ENCODE results near the gene CLEC14A.

Gene CLEC14A

DNA sequence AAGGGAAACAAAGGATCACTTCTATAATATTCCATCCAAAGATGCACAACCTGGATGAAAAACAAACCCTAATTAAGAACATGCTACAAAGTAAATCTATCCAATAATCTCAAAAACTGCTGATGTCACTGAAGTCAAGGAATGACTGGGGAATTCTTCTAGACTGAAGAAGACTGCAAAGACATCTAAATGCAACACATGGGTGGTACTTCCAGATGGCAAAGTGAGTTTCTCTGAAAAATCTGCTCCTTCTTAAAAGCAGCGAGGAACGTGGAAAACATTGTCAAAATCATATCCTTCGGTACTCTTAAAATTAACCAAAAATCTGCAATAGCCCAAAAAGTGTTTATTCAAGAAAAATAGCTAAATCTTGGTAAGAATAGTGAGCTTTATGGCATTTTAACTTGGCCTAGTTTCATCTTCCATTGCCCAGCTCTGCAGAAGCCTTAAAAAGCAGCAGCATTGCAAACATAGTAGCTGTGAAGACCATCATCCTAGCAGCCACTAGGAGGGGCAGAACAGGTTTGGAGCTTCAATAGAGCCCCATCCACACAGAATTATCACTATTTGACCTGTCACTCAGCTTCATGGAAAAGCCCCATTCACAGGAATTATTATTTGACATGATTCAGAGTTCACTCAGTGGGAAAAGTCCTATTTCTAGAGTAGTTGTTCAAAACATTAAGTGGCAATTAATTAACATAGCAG is 7.4 kb downstream of the CLEC14A start:
- DNase-seq: no peak

DNA sequence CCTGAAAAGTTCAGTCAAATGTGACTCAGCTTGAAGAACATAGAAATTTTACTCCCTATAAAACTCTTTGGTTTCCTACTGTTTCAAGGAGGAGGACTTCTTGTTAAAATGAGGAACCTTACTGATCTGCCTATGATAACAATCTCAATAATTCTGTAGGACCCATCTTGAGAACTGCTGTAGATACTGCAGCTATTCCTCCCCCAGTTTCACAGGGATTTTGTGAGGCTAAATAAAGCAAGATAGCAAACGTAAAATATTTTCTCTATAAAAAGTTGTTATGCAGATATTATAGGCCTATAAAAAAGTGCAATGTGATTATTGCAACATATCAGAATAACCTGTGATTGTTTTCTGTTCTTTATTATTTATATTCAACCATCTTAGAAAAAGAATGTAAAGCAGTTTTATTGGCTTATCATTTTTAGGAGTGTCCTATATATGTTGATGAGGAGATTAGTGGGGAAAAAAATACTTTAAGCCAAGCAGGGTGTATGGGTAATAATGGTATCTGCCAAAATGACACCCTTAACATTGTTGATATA is 12.1 kb downstream of the CLEC14A start:
- no peak for DNase-seq

DNA sequence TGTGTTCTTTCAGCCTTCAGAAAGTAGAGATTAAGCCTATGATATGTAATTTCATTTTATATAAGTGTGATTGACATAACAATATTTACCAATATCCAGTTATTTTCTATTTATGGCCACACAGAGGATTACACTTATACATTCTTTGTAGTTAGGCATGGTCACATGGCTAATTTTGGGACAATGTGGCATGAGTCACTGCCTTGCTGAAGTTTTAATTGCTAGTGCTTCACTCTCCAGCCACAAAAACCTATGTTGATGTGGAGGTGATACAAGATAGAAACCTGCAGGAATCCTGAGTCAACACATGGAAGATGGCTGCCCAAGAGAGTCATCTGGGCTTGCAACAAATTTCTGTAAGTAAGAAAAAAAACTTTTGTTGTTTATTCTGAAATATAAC is 17.0 kb downstream of the CLEC14A start:
- DNase-seq: no peak

DNA sequence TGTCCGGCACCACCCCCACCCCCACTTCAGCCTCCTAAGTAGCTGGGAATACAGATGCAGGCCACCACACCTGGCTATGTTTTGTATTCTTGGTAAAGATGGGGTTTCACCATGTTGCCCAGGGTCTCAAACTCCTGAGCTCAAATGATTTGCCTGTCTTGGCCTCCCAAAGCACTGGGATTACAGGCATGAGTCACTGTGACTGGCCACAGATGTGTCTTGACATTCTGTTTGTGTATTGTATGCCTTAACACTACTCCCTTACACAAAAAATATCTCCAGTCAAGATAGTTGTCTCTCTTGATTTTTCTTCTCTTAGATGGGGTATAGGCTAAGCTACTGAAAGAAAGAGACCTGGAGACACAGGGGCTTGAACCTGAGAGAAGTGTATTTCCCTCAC is 17.6 kb downstream of the CLEC14A start:
- no peak for DNase-seq

DNA sequence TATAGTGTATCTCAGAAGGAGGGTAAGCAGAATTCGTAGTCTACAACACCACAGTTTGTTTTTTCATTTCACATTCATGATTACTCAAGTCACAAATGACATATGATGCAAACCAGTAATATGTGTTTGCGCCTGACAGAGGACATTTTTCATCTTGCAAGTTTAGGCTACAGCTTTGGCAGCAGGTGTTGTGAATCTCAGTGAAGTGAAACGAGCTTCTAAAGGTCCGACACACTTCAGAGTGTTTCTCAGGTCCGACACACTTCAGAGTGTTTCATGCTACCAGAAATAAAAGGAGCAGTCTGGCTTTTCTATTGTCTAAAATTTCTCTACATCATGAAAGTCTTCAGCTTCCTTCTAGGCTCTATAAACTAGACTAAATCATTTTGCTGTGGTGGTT is 22.7 kb downstream of the CLEC14A start:
- no peak for DNase-seq

DNA sequence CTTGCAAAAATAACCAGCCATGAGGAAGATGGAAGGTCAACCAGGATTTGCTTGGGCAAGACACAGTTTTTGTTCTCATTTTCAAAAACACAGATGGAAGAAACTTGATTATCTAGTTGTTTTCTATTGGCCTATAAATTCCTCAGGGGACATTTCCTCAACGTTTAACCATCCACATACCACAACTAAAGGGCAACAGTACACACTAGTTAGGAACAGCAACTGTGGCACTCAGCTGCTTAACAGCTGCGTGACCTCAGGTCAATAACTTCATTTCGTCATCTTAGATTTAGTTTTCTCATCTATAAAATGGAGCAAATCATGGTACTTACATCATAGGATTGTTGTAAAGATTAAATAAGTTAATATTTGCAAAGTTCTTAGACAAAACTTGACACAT is 29.5 kb downstream of the CLEC14A start:
- no peak for DNase-seq

DNA sequence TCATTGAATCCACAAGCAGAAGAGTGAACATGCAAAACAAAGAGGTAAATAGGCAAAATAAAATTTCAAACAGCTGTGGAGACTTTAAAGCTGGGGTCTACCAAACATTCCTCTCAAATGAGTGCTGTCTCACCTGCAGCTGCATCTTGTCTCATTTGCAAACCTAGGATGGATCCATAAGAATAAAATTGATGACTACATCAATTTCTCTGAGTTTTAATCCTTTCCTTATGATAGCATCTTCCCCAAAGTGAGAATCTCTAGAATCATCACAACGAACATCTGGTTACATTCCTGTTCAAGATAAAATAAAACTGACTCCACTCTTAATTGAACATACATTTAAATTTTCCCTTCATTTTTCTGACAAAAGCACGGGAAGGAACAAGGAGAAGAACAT is 29.9 kb downstream of the CLEC14A start:
- no peak for DNase-seq

DNA sequence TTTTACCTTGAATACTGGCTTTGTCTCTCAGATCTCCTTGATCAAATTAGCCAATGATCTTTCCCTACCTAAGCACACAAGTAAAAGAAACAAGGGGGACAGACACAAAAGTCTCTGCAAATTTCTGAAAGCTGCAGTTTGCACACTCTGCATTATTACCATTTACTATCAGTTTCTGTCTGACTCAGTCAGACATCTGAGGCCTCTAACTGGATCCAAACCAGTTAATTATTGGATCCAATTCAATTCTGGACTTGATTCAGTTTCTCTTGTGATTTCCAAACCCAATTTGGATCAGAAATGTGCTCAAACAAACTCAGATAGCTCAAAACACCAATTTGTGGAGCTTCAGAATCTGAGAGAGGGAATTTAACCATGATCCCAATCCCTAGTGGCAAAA is 31.6 kb downstream of the CLEC14A start:
- no peak for DNase-seq

DNA sequence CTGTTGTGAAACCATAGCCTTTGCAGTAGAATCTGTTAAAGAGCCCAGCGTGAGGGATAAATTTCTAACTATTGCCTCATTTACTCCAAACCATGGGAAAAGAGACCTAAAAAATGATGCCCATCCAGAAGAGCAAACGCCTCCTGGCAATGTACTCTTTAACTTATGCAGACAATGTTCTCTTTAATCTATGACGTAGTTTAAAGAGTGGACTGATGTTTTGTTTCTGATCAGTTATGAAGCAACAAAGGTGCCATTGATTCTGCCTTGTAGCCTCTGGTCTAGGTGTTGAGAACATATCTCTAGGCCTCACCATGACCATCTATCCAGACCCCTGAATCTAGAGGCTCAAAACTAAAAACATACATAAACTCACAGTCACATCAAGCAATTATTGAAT is 34.8 kb downstream of the CLEC14A start:
- DNase-seq: no peak

DNA sequence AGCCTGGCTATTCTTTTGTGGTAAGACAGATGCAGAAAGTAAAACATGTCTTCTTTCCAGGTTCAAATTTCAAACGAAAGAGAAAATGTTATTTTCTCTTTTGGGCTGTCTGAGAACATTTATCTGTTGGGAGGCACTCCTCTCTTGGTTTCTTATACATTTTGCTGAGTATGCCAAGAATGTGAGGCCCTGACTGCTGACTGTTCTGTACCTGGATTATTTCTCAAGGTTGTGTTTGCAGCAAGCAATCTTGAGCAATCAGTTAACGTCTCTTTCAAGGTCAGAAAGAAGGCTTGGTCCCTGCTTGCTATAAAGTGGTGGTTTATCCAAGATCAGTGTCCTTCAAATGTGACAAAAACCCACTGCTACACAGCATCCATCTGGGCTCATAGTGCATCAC is 38.3 kb downstream of the CLEC14A start:
- DNase-seq: no peak

DNA sequence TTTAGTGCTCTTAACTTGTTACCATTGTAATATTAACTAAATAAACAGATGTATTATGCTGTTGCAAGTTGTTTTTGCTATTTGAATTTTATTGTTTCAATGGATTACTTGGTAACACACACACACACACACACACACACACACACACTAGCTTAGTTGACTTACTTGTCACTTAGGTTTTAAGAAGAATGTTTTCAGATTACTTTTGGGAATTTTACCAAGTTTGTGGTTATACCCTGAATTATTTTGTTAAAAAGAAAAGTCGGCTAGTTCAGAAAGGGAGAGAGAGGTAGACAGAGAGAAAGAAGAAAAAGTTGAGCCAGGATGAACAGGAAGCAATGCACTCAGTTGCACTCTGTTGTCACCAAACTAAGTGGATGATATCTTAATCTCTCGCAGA is 42.9 kb downstream of the CLEC14A start:
- no peak for DNase-seq

DNA sequence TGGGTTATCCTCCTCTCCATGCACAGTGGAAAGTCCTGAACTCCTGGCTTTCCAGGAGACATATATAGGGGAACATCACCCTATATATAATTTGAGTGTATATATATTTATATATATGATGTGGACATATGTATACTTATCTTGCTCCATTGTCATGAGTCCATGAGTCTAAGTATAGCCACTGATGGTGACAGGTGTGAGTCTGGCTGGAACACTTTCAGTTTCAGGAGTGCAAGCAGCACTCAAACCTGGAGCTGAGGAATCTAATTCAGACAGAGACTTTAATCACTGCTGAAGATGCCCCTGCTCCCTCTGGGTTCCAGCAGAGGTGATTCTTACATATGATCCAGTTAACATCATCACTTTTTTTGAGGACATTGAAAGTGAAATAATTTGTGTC is 43.8 kb downstream of the CLEC14A start:
- no peak for DNase-seq

DNA sequence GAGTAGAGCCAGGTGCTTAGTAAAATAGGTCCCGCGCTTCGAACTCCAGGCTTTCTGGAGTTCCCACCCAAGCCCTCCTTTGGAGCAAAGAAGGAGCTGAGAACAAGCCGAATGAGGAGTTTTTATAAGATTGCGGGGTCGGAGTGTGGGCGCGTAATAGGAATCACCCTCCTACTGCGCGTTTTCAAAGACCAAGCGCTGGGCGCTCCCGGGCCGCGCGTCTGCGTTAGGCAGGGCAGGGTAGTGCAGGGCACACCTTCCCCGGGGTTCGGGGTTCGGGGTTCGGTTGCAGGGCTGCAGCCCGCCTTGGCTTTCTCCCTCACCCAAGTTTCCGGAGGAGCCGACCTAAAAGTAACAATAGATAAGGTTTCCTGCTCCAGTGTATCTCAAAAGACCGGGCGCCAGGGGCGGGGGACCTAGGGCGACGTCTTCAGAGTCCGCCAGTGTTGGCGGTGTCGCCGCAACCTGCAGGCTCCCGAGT is 44.6 kb downstream of the CLEC14A start:
- no peak for DNase-seq

DNA sequence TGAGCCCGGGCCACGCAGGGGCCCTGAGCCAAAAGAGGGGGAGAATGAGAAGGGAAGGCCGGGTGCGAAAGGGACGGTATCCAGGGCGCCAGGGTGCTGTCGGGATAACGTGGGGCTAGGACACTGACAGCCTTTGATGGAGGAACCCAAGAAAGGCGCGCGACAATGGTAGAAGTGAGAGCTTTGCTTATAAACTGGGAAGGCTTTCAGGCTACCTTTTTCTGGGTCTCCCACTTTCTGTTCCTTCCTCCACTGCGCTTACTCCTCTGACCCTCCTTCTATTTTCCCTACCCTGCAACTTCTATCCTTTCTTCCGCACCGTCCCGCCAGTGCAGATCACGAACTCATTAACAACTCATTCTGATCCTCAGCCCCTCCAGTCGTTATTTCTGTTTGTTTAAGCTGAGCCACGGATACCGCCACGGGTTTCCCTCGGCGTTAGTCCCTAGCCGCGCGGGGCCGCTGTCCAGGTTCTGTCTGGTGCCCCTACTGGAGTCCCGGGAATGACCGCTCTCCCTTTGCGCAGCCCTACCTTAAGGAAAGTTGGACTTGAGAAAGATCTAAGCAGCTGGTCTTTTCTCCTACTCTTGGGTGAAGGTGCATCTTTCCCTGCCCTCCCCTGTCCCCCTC is 45.2 kb downstream of the CLEC14A start:
- DNase-seq: no peak

DNA sequence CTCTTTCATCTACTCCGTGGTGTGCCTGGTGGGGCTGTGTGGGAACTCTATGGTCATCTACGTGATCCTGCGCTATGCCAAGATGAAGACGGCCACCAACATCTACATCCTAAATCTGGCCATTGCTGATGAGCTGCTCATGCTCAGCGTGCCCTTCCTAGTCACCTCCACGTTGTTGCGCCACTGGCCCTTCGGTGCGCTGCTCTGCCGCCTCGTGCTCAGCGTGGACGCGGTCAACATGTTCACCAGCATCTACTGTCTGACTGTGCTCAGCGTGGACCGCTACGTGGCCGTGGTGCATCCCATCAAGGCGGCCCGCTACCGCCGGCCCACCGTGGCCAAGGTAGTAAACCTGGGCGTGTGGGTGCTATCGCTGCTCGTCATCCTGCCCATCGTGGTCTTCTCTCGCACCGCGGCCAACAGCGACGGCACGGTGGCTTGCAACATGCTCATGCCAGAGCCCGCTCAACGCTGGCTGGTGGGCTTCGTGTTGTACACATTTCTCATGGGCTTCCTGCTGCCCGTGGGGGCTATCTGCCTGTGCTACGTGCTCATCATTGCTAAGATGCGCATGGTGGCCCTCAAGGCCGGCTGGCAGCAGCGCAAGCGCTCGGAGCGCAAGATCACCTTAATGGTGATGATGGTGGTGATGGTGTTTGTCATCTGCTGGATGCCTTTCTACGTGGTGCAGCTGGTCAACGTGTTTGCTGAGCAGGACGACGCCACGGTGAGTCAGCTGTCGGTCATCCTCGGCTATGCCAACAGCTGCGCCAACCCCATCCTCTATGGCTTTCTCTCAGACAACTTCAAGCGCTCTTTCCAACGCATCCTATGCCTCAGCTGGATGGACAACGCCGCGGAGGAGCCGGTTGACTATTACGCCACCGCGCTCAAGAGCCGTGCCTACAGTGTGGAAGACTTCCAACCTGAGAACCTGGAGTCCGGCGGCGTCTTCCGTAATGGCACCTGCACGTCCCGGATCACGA is 46.0 kb downstream of the CLEC14A start:
- no peak for DNase-seq

DNA sequence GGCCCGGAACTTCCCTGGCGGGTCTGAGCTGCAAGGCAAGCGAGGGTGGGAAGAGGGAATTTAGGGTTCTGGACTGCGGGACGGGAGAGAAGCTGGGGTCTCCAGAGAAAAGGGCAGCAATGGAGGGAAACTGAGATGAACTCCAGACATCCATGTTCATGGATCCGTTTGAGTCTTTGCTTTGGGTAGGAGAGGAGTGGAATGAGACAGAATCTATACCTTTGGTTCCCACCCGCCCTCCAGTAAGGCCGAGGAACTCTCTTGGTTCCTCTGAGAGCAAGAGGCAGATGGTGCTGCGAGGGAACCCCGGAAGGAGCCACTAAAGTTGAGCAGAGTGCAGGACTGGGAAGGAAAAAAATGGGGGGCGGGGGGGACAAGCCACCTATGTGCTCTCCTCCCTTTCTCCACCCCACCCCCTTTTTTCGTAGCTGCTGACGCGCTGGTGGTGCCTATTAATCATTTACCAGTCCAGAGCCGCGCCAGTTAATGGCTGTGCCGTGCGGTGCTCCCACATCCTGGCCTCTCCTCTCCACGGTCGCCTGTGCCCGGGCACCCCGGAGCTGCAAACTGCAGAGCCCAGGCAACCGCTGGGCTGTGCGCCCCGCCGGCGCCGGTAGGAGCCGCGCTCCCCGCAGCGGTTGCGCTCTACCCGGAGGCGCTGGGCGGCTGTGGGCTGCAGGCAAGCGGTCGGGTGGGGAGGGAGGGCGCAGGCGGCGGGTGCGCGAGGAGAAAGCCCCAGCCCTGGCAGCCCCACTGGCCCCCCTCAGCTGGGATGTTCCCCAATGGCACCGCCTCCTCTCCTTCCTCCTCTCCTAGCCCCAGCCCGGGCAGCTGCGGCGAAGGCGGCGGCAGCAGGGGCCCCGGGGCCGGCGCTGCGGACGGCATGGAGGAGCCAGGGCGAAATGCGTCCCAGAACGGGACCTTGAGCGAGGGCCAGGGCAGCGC is 47.0 kb downstream of the CLEC14A start:
- DNase-seq: no peak

DNA sequence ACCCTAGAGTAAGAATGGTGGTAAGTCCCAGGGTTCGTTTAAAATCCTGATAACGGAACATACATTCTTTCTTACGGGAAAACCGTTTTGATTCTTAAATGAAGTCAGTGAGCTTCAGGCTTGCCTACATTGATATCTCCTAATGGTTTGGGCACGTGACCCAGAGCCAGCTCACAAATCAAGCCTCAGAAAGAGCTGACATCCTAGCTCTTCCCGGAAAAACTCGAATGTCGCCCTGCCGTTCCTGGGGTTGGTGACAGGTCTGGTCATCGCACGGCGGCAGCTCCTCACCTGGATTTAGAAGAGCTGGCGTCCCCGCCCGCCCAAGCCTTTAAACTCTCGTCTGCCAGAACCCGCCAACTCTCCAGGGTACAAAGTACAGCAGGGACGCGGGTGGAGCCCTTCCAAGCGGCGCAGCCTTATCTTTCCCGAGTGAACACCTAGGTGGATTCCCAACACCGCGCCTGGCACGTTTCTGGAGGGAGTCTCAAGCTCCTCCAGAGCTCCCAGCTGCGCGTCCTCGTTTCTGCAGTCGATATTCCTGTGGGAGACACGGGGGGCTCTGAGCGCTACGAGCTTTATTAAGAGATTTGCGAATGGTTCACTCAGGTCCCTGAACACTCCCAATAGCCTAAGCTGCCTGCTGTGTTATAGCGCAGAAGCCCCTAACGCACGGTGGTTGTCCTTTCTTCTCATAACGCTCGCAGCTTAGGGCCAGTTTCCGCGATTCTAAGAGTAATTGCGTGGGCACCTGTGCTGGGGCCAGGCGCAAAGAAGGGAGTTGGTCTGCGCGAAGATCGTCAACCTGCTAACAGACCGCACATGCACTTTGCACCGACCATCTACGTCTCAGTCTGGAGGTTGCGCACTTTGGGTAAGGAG is 47.9 kb downstream of the CLEC14A start, which contains the start of gene SSTR1:
Gene SSTR1, plus strand, starts transcription at position 169 of the 882 bp plus-strand sequence. CDS start 1,486 bp downstream, outside the sequence.
- no peak for DNase-seq

DNA sequence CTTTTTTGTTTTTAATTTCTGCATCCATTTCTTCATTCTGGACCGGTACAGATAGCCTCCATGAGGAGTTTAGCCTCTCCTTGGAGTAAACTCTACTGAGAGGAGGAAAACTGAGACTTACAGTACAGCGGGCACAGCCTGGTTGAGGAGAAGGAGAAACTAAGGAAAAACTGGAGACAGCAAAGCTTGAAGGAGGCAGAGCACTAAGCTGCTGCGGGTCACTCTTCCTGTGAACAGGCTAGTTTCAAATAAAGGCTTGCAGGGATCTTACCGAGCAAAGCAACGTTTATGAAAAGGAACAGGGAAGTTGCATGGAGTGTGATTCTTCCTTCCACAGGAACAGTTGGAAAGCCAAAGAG is 48.5 kb downstream of the CLEC14A start:
- no peak for DNase-seq

DNA sequence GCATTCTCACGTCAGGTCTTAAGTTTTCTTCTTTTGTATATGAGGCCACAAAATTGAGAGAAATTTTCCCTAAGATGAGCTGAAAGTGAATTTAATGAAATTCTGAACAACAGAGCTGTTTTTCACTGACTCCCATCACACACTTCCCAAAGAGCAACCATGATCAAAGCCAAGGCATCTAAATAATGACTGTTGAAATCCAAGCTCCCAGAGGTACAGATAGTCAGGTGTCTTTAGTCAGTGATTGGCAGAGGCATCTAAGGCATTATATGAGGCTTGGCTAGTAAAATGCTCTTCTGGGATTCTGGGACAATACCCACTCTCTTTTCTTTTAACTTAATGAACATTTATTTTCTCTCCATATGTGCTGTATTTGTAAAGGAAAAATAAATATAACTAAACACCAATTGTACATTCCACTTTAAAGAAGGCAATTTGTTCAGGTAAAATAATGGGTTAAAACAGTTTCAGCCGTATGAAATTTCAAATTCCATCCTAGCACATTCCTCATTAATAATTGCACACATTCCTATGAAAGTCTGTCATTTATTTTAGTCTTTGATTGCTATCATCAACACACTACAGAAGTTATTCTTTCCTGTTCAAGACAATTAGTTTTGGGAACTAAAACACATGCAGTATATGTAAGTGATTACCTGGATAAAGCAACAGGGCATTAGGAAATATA is 49.1 kb downstream of the CLEC14A start:
- no peak for DNase-seq

DNA sequence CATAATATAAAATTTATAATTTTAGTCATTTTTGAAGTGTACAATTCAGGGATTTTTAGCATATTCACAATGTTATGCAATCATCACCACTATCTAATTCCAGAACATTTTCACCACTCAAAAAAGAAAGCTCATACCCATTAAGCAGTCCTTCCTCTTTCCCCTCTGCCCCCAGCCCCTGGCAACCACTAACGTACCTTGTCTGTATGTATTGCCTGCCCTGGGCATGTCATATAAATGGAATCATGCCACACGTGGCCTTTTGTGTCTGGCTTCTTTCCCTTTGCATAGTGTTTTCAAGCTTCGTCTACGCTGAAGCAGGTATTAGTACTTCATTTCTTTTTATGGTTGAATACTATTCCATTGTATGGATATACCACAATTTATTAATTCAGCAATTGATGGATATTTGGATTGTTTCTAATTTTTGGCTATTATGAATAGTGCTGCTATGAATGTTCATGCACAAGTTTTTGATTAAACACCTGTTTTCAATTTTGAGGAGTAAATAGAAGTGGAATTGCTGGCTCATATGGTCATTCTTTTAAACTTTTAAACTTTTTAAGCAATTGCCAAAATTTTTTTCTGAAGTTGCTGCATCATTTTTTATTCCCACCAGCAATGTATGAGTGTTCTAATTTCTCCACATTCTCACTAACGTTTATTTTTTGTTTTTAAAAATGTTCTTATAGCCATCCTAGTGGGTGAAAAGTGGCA is 49.8 kb downstream of the CLEC14A start:
- no peak for DNase-seq
